ENCODE data around the gene LRP2.

GRCh38 chr2:169259402-169259801 lies 102.9 kb downstream of the LRP2 start:
- TF ChIP-seq POLR2AphosphoS5 (IDR thresholded peaks at IDR 0.05; ENCODE audit: borderline replicate concordance, low read depth, low read length) = no peak
- TF ChIP-seq EZH2 (IDR thresholded peaks at IDR 0.05) = no peak

Measured in SK-N-MC (cell line).